ENCODE results near the gene CLK4. TPM values are rescaled to one million over a fixed set of nuclear protein-coding genes. Genes with fewer than 3 reads are reported as not detected.

The CLK4 gene
- total and polyA plus RNA-seq, 2 of the 8 experiments (the other 6 are each of a cell fraction or from before 2014, with no cell fraction given): 8.1 to 12.6 TPM

DNA sequence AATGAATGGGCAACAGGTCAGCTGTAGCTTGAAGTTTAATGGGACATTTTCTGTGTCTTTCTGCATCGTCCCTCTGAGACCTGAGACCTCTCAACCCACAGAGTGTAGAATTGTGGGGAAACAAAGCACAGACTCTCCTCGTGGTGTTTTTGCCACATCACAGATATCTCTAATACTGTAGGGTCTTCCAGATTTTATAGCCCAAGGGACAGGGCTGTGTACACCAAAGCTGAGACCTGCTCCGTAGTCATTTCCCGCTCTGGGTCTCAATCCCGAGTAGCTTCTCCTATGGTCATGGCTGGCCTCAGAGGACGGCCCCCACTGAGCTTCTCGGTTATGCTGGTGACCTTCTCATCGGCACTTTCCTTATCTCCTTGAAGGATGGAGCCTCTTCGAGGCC lies 14.9 kb upstream of the CLK4 start:
- H3K9ac ChIP-seq (replicated peaks in 1 of 4; ENCODE audit: extremely low read depth in 1 of 4, low read depth in 3 of 4, low read length in 3 of 4): no peak overlapping the region
- H2BK5ac ChIP-seq (ENCODE audit: low read depth, low read length): no peak overlapping the region
- H2AFZ ChIP-seq (ENCODE audit: low read length): no peak overlapping the region
- no peaks in the 10 kb centered on the region for H3K4me1 ChIP-seq (replicated peaks in 1 of 4; ENCODE audit: control insufficient read depth in 3 of 4, insufficient read depth in 4 of 4, low read length in 3 of 4)
- no peaks in the 10 kb centered on the region; the same call in 1 of the 2 replicates for H3K23me2 ChIP-seq (ENCODE audit: low read depth, low read length)
- H2BK120ac ChIP-seq (replicated peaks; ENCODE audit: low read depth, low read length): no peak overlapping the region
- H4K91ac ChIP-seq (replicated peaks; ENCODE audit: insufficient read length, low read length): no peak overlapping the region
- ChIA-PET POLR2A (ENCODE audit: partially characterized antibody) (no interaction called here), CTCF (ENCODE audit: partially characterized antibody) (interaction anchor here (1.7 kb wide), 1 partner anchor 13 kb away, joined by 5 read pairs; no protein-coding TSS in a partner anchor)
- H3K27ac ChIP-seq (ENCODE audit: low read depth, low read length): no peak overlapping the region
- no peak overlapping the region for H3K4me2 ChIP-seq (ENCODE audit: insufficient read depth in 1 of 2, low read depth in 2 of 2, low read length in 2 of 2)
- no peaks in the 10 kb centered on the region for H3K79me1 ChIP-seq (ENCODE audit: low read depth, low read length)
- DNase-seq (ENCODE audit: low read depth in 1 of 2, low spot score in 2 of 2): no peak
- H3K56ac ChIP-seq (replicated peaks; ENCODE audit: insufficient read length, low read depth, low read length): no peak overlapping the region
- no peaks in the 10 kb centered on the region for H3K36me3 ChIP-seq (ENCODE audit: control insufficient read depth in 2 of 4, insufficient read depth in 4 of 4, low read length in 3 of 4)
- WGBS, 2 experiments (ENCODE audit: extremely low coverage in 1 of 2, insufficient coverage in 1 of 2, insufficient read length in 1 of 2, insufficient replicate concordance in 2 of 2, low coverage in 1 of 2, low lambda C conversion rate in 2 of 2, missing lambda C conversion rate in 1 of 2): 76% methylated on average over 9 of the region's 9 CpGs; no CpG with 5 or more reads in 1 of the 2 experiments
- no peaks in the 10 kb centered on the region for H4K20me1 ChIP-seq (replicated peaks in 1 of 2; ENCODE audit: control insufficient read depth in 1 of 2, insufficient read depth in 2 of 2, low read length in 2 of 2)
- H2AK5ac ChIP-seq (ENCODE audit: low read depth, low read length): no peak overlapping the region
- TF ChIP-seq GTF2F1 (IDR thresholded peaks at IDR 0.05; ENCODE audit: borderline replicate concordance, low read depth, low read length) (no peak), HDAC6 (IDR thresholded peaks at IDR 0.05; ENCODE audit: low read depth, low read length) (no peak)
- 0 out of 4 replicates have a peak, but pooled peaks cover 0 to 2% of the 10 kb centered on the region in 2 experiments for H3K9me3 ChIP-seq (ENCODE audit: insufficient read depth in 2 of 2, low read depth in 1 of 2, low read length in 1 of 2)
- no peaks in the 10 kb centered on the region for H3K27me3 ChIP-seq (replicated peaks in 1 of 4; ENCODE audit: control insufficient read depth in 3 of 4, extremely low read depth in 1 of 4, insufficient read depth in 3 of 4, low read length in 3 of 4)
- no peak overlapping the region for H3K23ac ChIP-seq (ENCODE audit: insufficient read length)
- H3K18ac ChIP-seq (ENCODE audit: extremely low read depth, low read length): no peak overlapping the region
- no peak overlapping the region for H3K4ac ChIP-seq (replicated peaks; ENCODE audit: insufficient read length, low read depth, low read length)
- H2BK15ac ChIP-seq (ENCODE audit: low read length): no peak overlapping the region
- no peak overlapping the region for H2BK20ac ChIP-seq (ENCODE audit: low read length)
- H4K8ac ChIP-seq (ENCODE audit: extremely low read depth, insufficient read depth, low read length): no peak overlapping the region
- no peak for FAIRE-seq
- H3K14ac ChIP-seq (ENCODE audit: insufficient read length): no peak overlapping the region
- no peak overlapping the region for H2BK12ac ChIP-seq (ENCODE audit: low read depth, low read length)
- no peak overlapping the region for H4K5ac ChIP-seq (ENCODE audit: insufficient read length, low read depth, low read length)
- H3K4me3 ChIP-seq (ENCODE audit: extremely low read depth in 1 of 4, insufficient read depth in 2 of 4, low read depth in 3 of 4, low read length in 4 of 4): no peak overlapping the region
- no peaks in the 10 kb centered on the region for H3K79me2 ChIP-seq (ENCODE audit: control insufficient read depth in 1 of 2, insufficient read depth in 2 of 2, low read length in 2 of 2)

Data from H1 (cell line).